Central memory CD4-positive, alpha-beta T cell (primary cell): ENCODE results near the gene TMEM17.

ENCODE experiments used
- DNase-seq: peaks from one replicate; pipeline ENCODE4 v3.0.0; 2022

The TMEM17 gene

GRCh38 chr2:62452701-62453454, 53.1 kb downstream of the TMEM17 start:
- no peak for DNase-seq

- no peak for DNase-seq
These were observed 55.2 kb downstream of the TMEM17 start for GRCh38 chr2:62450716-62451191.
